MCF 10A (cell line): ENCODE data around the gene MAD2L2. TPM values are rescaled to one million over a fixed set of nuclear protein-coding genes. Genes with fewer than 3 reads are reported as not detected.

Source experiments
- BruUV-seq: library from RNA; stranded (reverse); fragments of 400-500 nt; replicated peaks from 2 replicates; lab custom pipeline; 2021; lab: Mats Ljungman, UMichigan
- CTCF ChIA-PET: fragments of 300-600 bp; sonication (Branson Sonifier 250); formaldehyde crosslinking; extraction: SDS; loops from one replicate; lab custom pipeline; 2021; ENCODE audit warnings: antibody characterized with exemption, inconsistent platforms; lab: Yijun Ruan, JAX
- POLR2A ChIA-PET: fragments of 300-600, 350-650 bp; sonication (Branson Sonifier 250); formaldehyde crosslinking; extraction: SDS; loops from one replicate; lab custom pipeline; 2020; ENCODE audit warnings: antibody characterized with exemption, inconsistent platforms; lab: Yijun Ruan, JAX
- DNase-seq: peaks from one replicate; pipeline ENCODE4 v3.0.0-alpha.2; 2018; ENCODE audit not compliant: unreplicated experiment
- H3K27ac Mint-ChIP-seq: one replicate; pipeline ENCODE4 v1.8.0; 2022; ENCODE audit warnings: mild to moderate bottlenecking, low read depth, mixed read lengths; ENCODE audit not compliant: unreplicated experiment
- H3K27me3 Mint-ChIP-seq: one replicate; pipeline ENCODE4 v1.8.0; 2022; ENCODE audit warnings: mixed read lengths; ENCODE audit not compliant: insufficient read depth, unreplicated experiment
- H3K36me3 Mint-ChIP-seq: one replicate; pipeline ENCODE4 v1.8.0; 2022; ENCODE audit warnings: mild to moderate bottlenecking, moderate library complexity, mixed read lengths; ENCODE audit not compliant: insufficient read depth, unreplicated experiment
- H3K4me1 Mint-ChIP-seq: one replicate; pipeline ENCODE4 v1.8.0; 2022; ENCODE audit warnings: mixed read lengths; ENCODE audit not compliant: insufficient read depth, unreplicated experiment
- H3K4me3 Mint-ChIP-seq: one replicate; pipeline ENCODE4 v1.8.0; 2022; ENCODE audit warnings: mild to moderate bottlenecking, moderate library complexity, mixed read lengths; ENCODE audit not compliant: unreplicated experiment
- H3K9me3 Mint-ChIP-seq: one replicate; pipeline ENCODE4 v1.8.0; 2022; ENCODE audit warnings: mixed read lengths; ENCODE audit not compliant: unreplicated experiment
- CTCF ChIP-seq: fragments of 200-600 bp; IDR thresholded peaks from one replicate; pipeline ENCODE4 v1.8.0; 2022; ENCODE audit warnings: antibody characterized with exemption, mild to moderate bottlenecking; ENCODE audit not compliant: unreplicated experiment
- intact Hi-C: fragments of 100-400 bp; cut with micrococcal nuclease; formaldehyde crosslinking; loops from 2 replicates; pipeline ENCODE4 v1.14.1; 2022
- total RNA-seq: library from RNA; stranded (reverse); gene quantifications from 2 replicates; pipeline ENCODE4 v1.2.3, GENCODE V29; 2022

MAD2L2 gene
- total RNA-seq, 1 experiment from 2014 or later = 46.3 TPM

- no peak for DNase-seq
- Mint-ChIP-seq H3K36me3 (peaks cover 10% of the 10 kb centered on the region), H3K27ac (no peak overlapping the region), H3K9me3 (no peaks in the 10 kb centered on the region), H3K4me1 (no peaks in the 10 kb centered on the region), H3K27me3 (no peaks in the 10 kb centered on the region), H3K4me3 (peak overlapping the region; percentile 59)
- POLR2A ChIA-PET = interaction anchor here (0.6 to 2.9 kb wide), 11 partner anchors 8 to 652 kb away, joined by 3 to 17 read pairs (median 5); partner anchors contain the start of genes FBXO44, MAD2L2, MTOR and TARDBP
- no peak for TF ChIP-seq CTCF
- intact Hi-C loops = loop anchor here (1.0 to 2.0 kb wide), 2 partner anchors 16 to 55 kb away; partner anchors contain the start of gene MAD2L2
- BruUV-seq = no TSS peak
- CTCF ChIA-PET = interaction anchor here (0.6 to 3.8 kb wide), 16 partner anchors 8 to 1157 kb away, joined by 3 to 27 read pairs (median 3); partner anchors contain the start of genes FBXO2, FBXO44 and MTOR
Observed at GRCh38 chr1:11664336-11665065, 16.4 kb downstream of the MAD2L2 start.

DNA sequence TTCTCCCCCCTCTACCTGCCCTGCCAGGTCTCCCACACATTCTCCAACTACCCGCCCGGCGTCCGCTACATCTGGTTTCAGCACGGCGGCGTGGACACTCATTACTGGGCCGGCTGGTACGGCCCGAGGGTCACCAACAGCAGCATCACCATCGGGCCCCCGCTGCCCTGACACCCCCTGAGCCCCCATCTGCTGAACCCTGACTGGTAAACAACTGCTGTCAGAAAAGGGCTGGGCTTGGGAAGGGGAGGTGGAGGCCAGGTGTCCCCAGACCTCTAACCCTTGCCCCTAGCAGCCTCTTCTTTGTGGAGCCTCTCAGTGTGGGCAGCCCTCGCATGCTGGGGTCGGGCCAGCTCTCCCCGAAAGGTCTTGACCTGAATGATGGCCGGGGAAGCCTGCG lies 19.8 kb downstream of the MAD2L2 start:
- CTCF ChIA-PET = interaction anchor here (0.6 to 2.0 kb wide), 4 partner anchors 57 to 624 kb away, joined by 3 to 6 read pairs (median 4); no protein-coding TSS in a partner anchor
- Mint-ChIP-seq H3K27ac (no peak overlapping the region), H3K4me3 (no peak overlapping the region), H3K9me3 (no peaks in the 10 kb centered on the region), H3K36me3 (peaks cover 31% of the 10 kb centered on the region), H3K27me3 (no peaks in the 10 kb centered on the region), H3K4me1 (no peaks in the 10 kb centered on the region)
- TF ChIP-seq CTCF = no peak
- no TSS peak for BruUV-seq
- POLR2A ChIA-PET = no interaction called here
- intact Hi-C loops = no loop called here
- DNase-seq = no peak

- no peaks in the 10 kb centered on the region for H3K9me3 Mint-ChIP-seq
- CTCF ChIA-PET = interaction anchor here (2.0 kb wide), 1 partner anchor 60 kb away, joined by 6 read pairs; no protein-coding TSS in a partner anchor
- intact Hi-C loops = no loop called here
- no peak for TF ChIP-seq CTCF
- H3K4me1 Mint-ChIP-seq = no peaks in the 10 kb centered on the region
- no peak overlapping the region for H3K4me3 Mint-ChIP-seq
- no peak overlapping the region for H3K27ac Mint-ChIP-seq
- POLR2A ChIA-PET = interaction anchor here (1.3 kb wide), 1 partner anchor 63 kb away, joined by 4 read pairs; no protein-coding TSS in a partner anchor
- no peaks in the 10 kb centered on the region for H3K27me3 Mint-ChIP-seq
- DNase-seq = no peak
- peaks cover 36% of the 10 kb centered on the region for H3K36me3 Mint-ChIP-seq
- BruUV-seq = no TSS peak
Observed at GRCh38 chr1:11659748-11660147, 21.2 kb downstream of the MAD2L2 start.

DNA sequence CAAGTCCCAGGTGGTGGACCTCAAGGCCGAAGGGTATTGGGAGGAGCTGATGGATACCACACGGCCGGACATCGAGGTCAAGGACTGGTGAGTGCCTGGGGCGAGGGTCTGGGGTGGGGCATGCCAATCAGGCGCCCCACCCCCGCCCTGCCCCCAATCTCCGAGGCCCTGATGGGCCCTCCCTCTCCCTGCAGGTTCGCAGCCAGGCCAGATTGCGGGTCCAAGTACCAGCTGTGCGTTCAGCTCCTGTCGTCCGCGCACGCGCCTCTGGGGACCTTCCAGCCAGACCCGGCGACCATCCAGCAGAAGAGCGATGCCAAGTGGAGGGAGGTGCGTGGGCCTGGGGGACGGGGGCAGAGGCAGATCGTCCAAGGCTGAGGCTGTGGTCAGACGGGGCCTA lies 22.4 kb downstream of the MAD2L2 start:
- H3K27ac Mint-ChIP-seq = no peak overlapping the region

More for the DNA sequence above, 22.4 kb downstream of the MAD2L2 start:
- POLR2A ChIA-PET = no interaction called here
- TF ChIP-seq CTCF = no peak
- DNase-seq = no peak
- no peak overlapping the region for H3K4me3 Mint-ChIP-seq
- no TSS peak for BruUV-seq
- no peaks in the 10 kb centered on the region for H3K4me1 Mint-ChIP-seq
- intact Hi-C loops = no loop called here
- CTCF ChIA-PET = no interaction called here
- no peaks in the 10 kb centered on the region for H3K9me3 Mint-ChIP-seq
- no peaks in the 10 kb centered on the region for H3K27me3 Mint-ChIP-seq
- peaks cover 36% of the 10 kb centered on the region for H3K36me3 Mint-ChIP-seq
